H1 (cell line): Measurements from ENCODE around the gene PLTP. TPM values are rescaled to one million over a fixed set of nuclear protein-coding genes. Genes with fewer than 3 reads are reported as not detected.

Experiments used
- TCF12 ChIP-seq: IDR thresholded peaks from 2 replicates; pipeline ENCODE4 v1.6.1; 2011; ENCODE audit warnings: low read depth, mild to moderate bottlenecking, low read length
- polyA plus RNA-seq, 7 experiments: library from polyadenylated mRNA; depleted of rRNA in 3 of 7; stranded (reverse) in 5 of 7; unstranded in 2 of 7; fragments of >200 nt in 5 of 7; fragments of 200-250 nt in 2 of 7; gene quantifications; 1 replicate in 5 of 7; 2 replicates in 1 of 7; 4 replicates in 1 of 7; pipeline versions ENCODE4 v1.2.1 to v1.2.3, GENCODE V29; 2011 to 2013; ENCODE audit warnings: missing spikeins in 2 of 7, mixed read lengths in 2 of 7
- total RNA-seq: library from RNA; stranded (reverse); fragmentation: NEBNext Ultra II Directional; extraction: Animal tissue kit (Norgen Biotek cat#: 25700); gene quantifications from 2 replicates; pipeline ENCODE4 v1.2.1, GENCODE V29; 2021

Gene PLTP
- total and polyA plus RNA-seq, 2 of the 8 experiments (the other 6 are each of a cell fraction or from before 2014, with no cell fraction given): 120 to 194 TPM

DNA sequence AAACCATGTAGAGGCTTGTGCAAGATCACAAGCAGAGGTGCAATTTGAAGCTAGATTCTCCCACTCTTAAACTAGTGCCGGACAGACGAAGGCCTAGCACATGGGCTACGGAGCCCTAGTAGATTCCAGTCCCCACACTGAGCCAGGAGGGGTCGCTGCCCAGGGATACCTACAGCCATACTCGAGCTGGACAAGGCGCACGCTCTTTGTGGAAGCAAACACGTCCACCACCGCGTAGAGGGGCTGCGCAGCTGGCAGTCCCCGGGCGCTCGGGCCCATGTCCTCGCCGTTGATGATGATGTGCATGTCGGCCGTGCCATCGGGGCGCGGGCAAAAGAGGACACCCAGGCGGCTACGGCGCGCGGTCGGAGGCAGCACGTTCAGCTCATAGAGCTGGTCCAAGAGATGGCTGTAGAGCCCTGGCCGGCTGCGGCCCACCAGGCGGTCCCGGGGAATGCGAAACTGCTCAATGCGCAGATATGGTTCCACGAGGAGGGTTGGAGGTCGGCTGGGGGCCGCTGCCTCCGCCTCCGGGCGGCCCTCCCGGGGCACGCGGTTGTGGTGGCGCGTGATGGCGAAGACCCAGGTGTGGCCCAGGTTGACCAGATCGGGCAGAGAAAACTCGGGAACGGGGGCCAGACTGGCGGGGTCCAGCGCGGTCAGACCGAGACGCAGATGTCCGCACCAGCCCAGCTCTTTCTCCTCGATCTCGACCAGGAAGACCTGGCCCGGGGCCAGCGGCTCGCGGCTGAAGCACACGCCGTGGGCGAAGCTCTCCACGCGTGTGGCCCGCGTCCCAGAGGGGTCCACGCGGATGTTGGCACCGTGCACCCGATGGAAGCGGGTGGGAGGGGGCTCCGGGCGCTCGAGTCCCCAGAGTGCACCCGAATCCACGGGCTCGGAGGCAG is 21.6 kb downstream of the PLTP start (continued):
- no peak for TF ChIP-seq TCF12
